Activated CD8-positive, alpha-beta memory T cell treated with anti-CD3 and anti-CD28 coated beads for 48 hours (primary cell): ENCODE measurements around the gene SEMA3B.

Experiments used
- DNase-seq, 3 experiments: peaks; one replicate each; pipeline ENCODE4 v3.0.0-alpha.2; 2020; ENCODE audit warnings: low read depth in 2 of 3, low spot score in 2 of 3

SEMA3B gene

DNA sequence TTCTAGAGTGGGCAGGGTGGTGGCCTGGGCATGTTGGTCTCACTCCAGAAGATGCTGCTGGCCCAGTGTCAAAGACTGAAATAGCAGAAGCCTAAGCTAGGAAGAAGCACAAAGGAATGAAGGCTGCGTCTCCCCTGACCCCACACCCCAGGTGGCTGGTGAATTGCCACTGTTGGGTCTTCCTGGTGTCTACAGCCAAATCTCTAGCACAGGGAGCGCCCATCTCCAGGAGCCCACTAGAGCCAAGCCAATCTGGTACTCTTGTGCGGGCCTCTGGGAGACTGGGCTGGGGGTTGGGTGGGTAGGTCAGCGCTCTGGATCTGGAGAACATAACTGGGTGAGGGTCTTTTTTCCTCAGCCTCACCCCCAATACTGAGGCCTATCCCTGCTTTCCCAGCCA, 58.2 kb downstream of the SEMA3B start:
- no peak for DNase-seq
